H9 (cell line): ENCODE measurements around the gene JTB. TPM values are rescaled to one million over a fixed set of nuclear protein-coding genes. Genes with fewer than 3 reads are reported as not detected.
A peak's percentile ranks its signal among the peaks of the same experiment; 100 is the strongest.

Source experiments
- DNase-seq: peaks from one replicate; pipeline ENCODE4 v3.0.0-alpha.2; 2017
- H2AFZ ChIP-seq: one replicate; pipeline ENCODE4 v1.6.1; 2013; ENCODE audit warnings: mild to moderate bottlenecking, low read length, control low read depth, moderate library complexity
- H2AK5ac ChIP-seq: 2 replicates; pipeline ENCODE4 v1.6.1; 2013; ENCODE audit warnings: low read length, control low read depth, mixed read lengths; ENCODE audit not compliant: insufficient read length
- H2BK120ac ChIP-seq: one replicate; pipeline ENCODE4 v1.6.1; 2013; ENCODE audit warnings: low read depth, mild to moderate bottlenecking, low read length, control low read depth, inconsistent platforms; ENCODE audit not compliant: poor library complexity, severe bottlenecking
- H2BK12ac ChIP-seq: 2 replicates; pipeline ENCODE4 v1.6.1; 2013; ENCODE audit warnings: low read length, control low read depth, mixed read lengths, low read depth; ENCODE audit not compliant: insufficient read length
- H2BK15ac ChIP-seq: 2 replicates; pipeline ENCODE4 v1.6.1; 2013; ENCODE audit warnings: low read depth, low read length, control low read depth
- H2BK20ac ChIP-seq: one replicate; pipeline ENCODE4 v1.6.1; 2013; ENCODE audit warnings: low read depth, mild to moderate bottlenecking, low read length, control low read depth, inconsistent platforms; ENCODE audit not compliant: poor library complexity, severe bottlenecking
- H2BK5ac ChIP-seq: 2 replicates; pipeline ENCODE4 v1.6.1; 2013; ENCODE audit warnings: low read length, control low read depth, mixed read lengths; ENCODE audit not compliant: insufficient read length
- H3K14ac ChIP-seq: 2 replicates; pipeline ENCODE4 v1.6.1; 2013; ENCODE audit warnings: low read length, control low read depth; ENCODE audit not compliant: insufficient read depth
- H3K18ac ChIP-seq: 2 replicates; pipeline ENCODE4 v1.6.1; 2013; ENCODE audit warnings: low read depth, mild to moderate bottlenecking, mixed read lengths, low read length, control low read depth; ENCODE audit not compliant: insufficient read length
- H3K23ac ChIP-seq: 2 replicates; pipeline ENCODE4 v1.6.1; 2013; ENCODE audit warnings: low read length, control low read depth, mixed read lengths, low read depth; ENCODE audit not compliant: insufficient read length
- H3K23me2 ChIP-seq: 2 replicates; pipeline ENCODE4 v1.6.1; 2013; ENCODE audit warnings: low read depth, mild to moderate bottlenecking, mixed read lengths, low read length, control low read depth; ENCODE audit not compliant: insufficient read length, poor library complexity, severe bottlenecking
- H3K27ac ChIP-seq: 2 replicates; pipeline ENCODE4 v1.5.1; 2013; ENCODE audit warnings: low read length, control low read depth, mixed read lengths, low read depth; ENCODE audit not compliant: insufficient read length
- H3K27me3 ChIP-seq: 2 replicates; pipeline ENCODE4 v1.6.1; 2013; ENCODE audit warnings: low read length, control low read depth, inconsistent platforms; ENCODE audit not compliant: insufficient read depth
- H3K4ac ChIP-seq: 2 replicates; pipeline ENCODE4 v1.6.1; 2013; ENCODE audit warnings: low read depth, mild to moderate bottlenecking, control low read depth, inconsistent platforms, low read length, moderate library complexity
- H3K4me1 ChIP-seq: 2 replicates; pipeline ENCODE4 v1.6.1; 2013; ENCODE audit warnings: low read length, control low read depth, inconsistent platforms; ENCODE audit not compliant: insufficient read depth
- H3K4me2 ChIP-seq: 2 replicates; pipeline ENCODE4 v1.6.1; 2013; ENCODE audit warnings: low read length, control low read depth, mixed read lengths; ENCODE audit not compliant: insufficient read length, insufficient read depth
- H3K56ac ChIP-seq: 2 replicates; pipeline ENCODE4 v1.6.1; 2013; ENCODE audit warnings: low read depth, mild to moderate bottlenecking, mixed read lengths, low read length, control low read depth; ENCODE audit not compliant: insufficient read length
- H3K79me1 ChIP-seq: 2 replicates; pipeline ENCODE4 v1.6.1; 2013; ENCODE audit warnings: low read depth, mild to moderate bottlenecking, moderate library complexity, low read length, control low read depth, inconsistent platforms; ENCODE audit not compliant: insufficient read depth, poor library complexity, severe bottlenecking
- H3K79me2 ChIP-seq: 2 replicates; pipeline ENCODE4 v1.6.1; 2013; ENCODE audit warnings: low read length, control low read depth, inconsistent platforms; ENCODE audit not compliant: insufficient read depth
- H3K9ac ChIP-seq: 2 replicates; pipeline ENCODE4 v1.6.1; 2013; ENCODE audit warnings: low read length, control low read depth, mixed read lengths; ENCODE audit not compliant: insufficient read length; ENCODE audit errors: extremely low read depth
- H3K9me3 ChIP-seq: one replicate; pipeline ENCODE4 v1.6.1; 2013; ENCODE audit warnings: low read depth, low read length, inconsistent platforms; ENCODE audit not compliant: control insufficient read depth
- H3T11ph ChIP-seq: one replicate; pipeline ENCODE4 v1.6.1; 2013; ENCODE audit warnings: mild to moderate bottlenecking, low read length, control low read depth, inconsistent platforms
- H4K20me1 ChIP-seq: one replicate; pipeline ENCODE4 v1.6.1; 2013; ENCODE audit not compliant: control insufficient read depth, insufficient read length, insufficient read depth
- H4K5ac ChIP-seq: 2 replicates; pipeline ENCODE4 v1.6.1; 2013; ENCODE audit warnings: low read depth, mild to moderate bottlenecking, mixed read lengths, low read length, control low read depth; ENCODE audit not compliant: insufficient read length
- H4K8ac ChIP-seq: replicated peaks from 2 replicates; pipeline ENCODE4 v1.6.1; 2013; ENCODE audit warnings: low read length, control low read depth, mixed read lengths, low read depth; ENCODE audit not compliant: insufficient read length
- H4K91ac ChIP-seq: 2 replicates; pipeline ENCODE4 v1.6.1; 2013; ENCODE audit warnings: low read depth, mild to moderate bottlenecking, moderate library complexity, mixed read lengths, low read length, control low read depth; ENCODE audit not compliant: insufficient read length
- H3K27ac Mint-ChIP-seq, 3 experiments: 2 replicates in 2 of 3; 3 replicates in 1 of 3; pipeline ENCODE4 v1.8.0; 2020 to 2021; ENCODE audit warnings: mixed read lengths in 3 of 3, mild to moderate bottlenecking in 1 of 3, moderate library complexity in 1 of 3
- H3K27me3 Mint-ChIP-seq: 2 replicates; pipeline ENCODE4 v1.8.0; 2021; ENCODE audit warnings: low read depth, mild to moderate bottlenecking, moderate library complexity, mixed read lengths
- H3K36me3 Mint-ChIP-seq, 3 experiments: 2 replicates in 2 of 3; 3 replicates in 1 of 3; pipeline ENCODE4 v1.8.0; 2020 to 2021; ENCODE audit warnings: low read depth in 3 of 3, mixed read lengths in 3 of 3; ENCODE audit not compliant: insufficient read depth in 1 of 3
- H3K4me1 Mint-ChIP-seq, 2 experiments: 2 replicates each; pipeline ENCODE4 v1.8.0; 2020; ENCODE audit warnings: mixed read lengths in 2 of 2
- H3K4me3 Mint-ChIP-seq, 2 experiments: 2 replicates in 1 of 2; 3 replicates in 1 of 2; pipeline ENCODE4 v1.8.0; 2020 to 2021; ENCODE audit warnings: mild to moderate bottlenecking in 2 of 2, mixed read lengths in 2 of 2, moderate library complexity in 1 of 2
- H3K9me3 Mint-ChIP-seq, 2 experiments: 2 replicates in 1 of 2; 3 replicates in 1 of 2; pipeline ENCODE4 v1.8.0; 2020; ENCODE audit warnings: mild to moderate bottlenecking in 2 of 2, mixed read lengths in 2 of 2, moderate library complexity in 1 of 2
- WGBS: extraction: QIAGEN DNeasy Blood & Tissue Kit; methylation state at CpG from one replicate; pipeline ENCODE4 v1.1.7; 2013; ENCODE audit warnings: missing lambda C conversion rate, low lambda C conversion rate, mixed read lengths; ENCODE audit not compliant: insufficient read length; ENCODE audit errors: extremely low coverage; 5-methylcytosine and 5-hydroxymethylcytosine counted together
- total RNA-seq: library from RNA; stranded (reverse); gene quantifications from 2 replicates; pipeline ENCODE4 v1.2.1, GENCODE V29; 2021
- TF ChIP-seq, protein P1 (sequence below): fragments of 200-600 bp; sonication (generic); conservative IDR thresholded peaks from 3 replicates; pipeline ENCODE4 v1.8.0; 2021; ENCODE audit warnings: antibody characterized with exemption, mild to moderate bottlenecking

JTB gene
- total RNA-seq, 1 experiment from 2014 or later = 85.4 TPM

DNA sequence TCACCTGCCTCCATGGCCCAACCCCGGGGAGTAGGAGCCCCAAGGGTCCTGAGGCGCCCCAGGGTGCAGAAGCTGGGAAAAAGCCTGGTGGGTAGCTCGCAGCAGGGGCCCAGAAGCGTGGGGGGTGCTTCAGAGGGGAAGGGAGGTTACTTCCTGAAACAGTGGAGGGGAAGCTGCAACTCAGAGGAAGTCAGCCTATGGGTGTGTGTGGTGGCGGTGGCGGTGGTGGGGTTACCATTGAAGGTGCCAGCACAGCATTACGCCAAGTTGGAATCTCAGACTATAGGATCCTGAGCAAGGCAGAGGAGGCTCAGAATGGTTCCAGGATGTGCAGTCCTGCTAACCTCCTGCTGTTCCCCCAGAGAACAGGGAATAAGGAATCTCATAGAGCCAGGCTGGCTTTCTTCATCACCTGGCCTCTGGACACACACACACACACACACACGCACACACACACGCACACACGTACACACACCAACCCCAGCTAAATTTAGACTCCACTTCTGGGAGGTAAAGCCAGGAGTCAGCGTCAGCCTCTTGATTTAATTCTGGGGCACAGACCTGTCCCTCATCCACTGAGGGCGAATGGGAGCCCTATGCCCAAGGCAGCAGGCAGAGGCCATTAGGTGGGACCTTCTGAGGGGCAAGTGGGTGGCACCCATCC is 32.2 kb downstream of the JTB start:
- Histone ChIP-seq H2AK5ac (no peak overlapping the region), H3K56ac (no peak overlapping the region), H2BK15ac (no peak overlapping the region), H3T11ph (no peak overlapping the region), H3K14ac (no peak overlapping the region), H3K18ac (no peak overlapping the region), H2BK120ac (no peak overlapping the region), H2BK12ac (no peak overlapping the region), H2AFZ (no peak overlapping the region), H3K79me1 (peaks cover 3% of the 10 kb centered on the region), H4K5ac (no peak overlapping the region), H3K4me2 (peak overlapping the region; percentile 52), H3K27me3 (no peaks in the 10 kb centered on the region), H3K4me1 (no peaks in the 10 kb centered on the region; the same call in 1 of the 2 replicates), H3K23me2 (peaks cover 5% of the 10 kb centered on the region), H4K20me1 (no peaks in the 10 kb centered on the region), H3K9me3 (no peaks in the 10 kb centered on the region), H4K8ac (no peak overlapping the region), H2BK20ac (no peak overlapping the region), H4K91ac (no peak overlapping the region), H3K79me2 (no peaks in the 10 kb centered on the region), H3K27ac (no peak overlapping the region), H3K9ac (peak overlapping the region; percentile 61), H2BK5ac (no peak overlapping the region), H3K4ac (no peak overlapping the region), H3K23ac (no peak overlapping the region)
- peak overlapping the region in 1 of 3 experiments; percentile 83; a peak in 4 of 7 replicates for H3K27ac Mint-ChIP-seq
- no peak for DNase-seq
- peaks cover 11 to 55% (median 37%) of the 10 kb centered on the region in 3 experiments for H3K36me3 Mint-ChIP-seq
- peak overlapping the region; percentile 82 to 93 for H3K4me3 Mint-ChIP-seq
- no peaks in the 10 kb centered on the region for H3K9me3 Mint-ChIP-seq
- H3K27me3 Mint-ChIP-seq = no peaks in the 10 kb centered on the region
- WGBS = no CpG with 5 or more reads among the region's 12 CpGs
- peaks cover 10 to 17% of the 10 kb centered on the region in 2 experiments for H3K4me1 Mint-ChIP-seq
- TF ChIP-seq, protein P1, sequence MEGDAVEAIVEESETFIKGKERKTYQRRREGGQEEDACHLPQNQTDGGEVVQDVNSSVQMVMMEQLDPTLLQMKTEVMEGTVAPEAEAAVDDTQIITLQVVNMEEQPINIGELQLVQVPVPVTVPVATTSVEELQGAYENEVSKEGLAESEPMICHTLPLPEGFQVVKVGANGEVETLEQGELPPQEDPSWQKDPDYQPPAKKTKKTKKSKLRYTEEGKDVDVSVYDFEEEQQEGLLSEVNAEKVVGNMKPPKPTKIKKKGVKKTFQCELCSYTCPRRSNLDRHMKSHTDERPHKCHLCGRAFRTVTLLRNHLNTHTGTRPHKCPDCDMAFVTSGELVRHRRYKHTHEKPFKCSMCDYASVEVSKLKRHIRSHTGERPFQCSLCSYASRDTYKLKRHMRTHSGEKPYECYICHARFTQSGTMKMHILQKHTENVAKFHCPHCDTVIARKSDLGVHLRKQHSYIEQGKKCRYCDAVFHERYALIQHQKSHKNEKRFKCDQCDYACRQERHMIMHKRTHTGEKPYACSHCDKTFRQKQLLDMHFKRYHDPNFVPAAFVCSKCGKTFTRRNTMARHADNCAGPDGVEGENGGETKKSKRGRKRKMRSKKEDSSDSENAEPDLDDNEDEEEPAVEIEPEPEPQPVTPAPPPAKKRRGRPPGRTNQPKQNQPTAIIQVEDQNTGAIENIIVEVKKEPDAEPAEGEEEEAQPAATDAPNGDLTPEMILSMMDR = no peak
